Measurements from ENCODE around the gene BNC2. TPM values are rescaled to one million over a fixed set of nuclear protein-coding genes. Genes with fewer than 3 reads are reported as not detected.

BNC2 gene
- total RNA-seq, 1 experiment from 2014 or later, result 43.6 TPM

GRCh38 chr9:16485160-16485559 lies 385.3 kb downstream of the BNC2 start:
- peaks cover 7% of the 10 kb centered on the region; the same call in 1 of the 2 replicates for H3K4me1 ChIP-seq (ENCODE audit: insufficient read depth, low read length)
- DNase-seq, result no peak

More at GRCh38 chr9:16485160-16485559, 385.3 kb downstream of the BNC2 start:
- H2BK20ac ChIP-seq (ENCODE audit: low read depth, low read length, poor library complexity, severe bottlenecking), result peak overlapping the region; percentile 75
- no peak overlapping the region for H2BK15ac ChIP-seq (ENCODE audit: low read depth, low read length)
- no peak overlapping the region for H4K91ac ChIP-seq (ENCODE audit: insufficient read length, low read depth, low read length)
- H3K18ac ChIP-seq (ENCODE audit: insufficient read length, low read depth, low read length), result peak overlapping the region; percentile 54
- H3K9me3 Mint-ChIP-seq, result peaks cover 0 to 2% of the 10 kb centered on the region in 2 experiments; a peak in 1 of 5 replicates
- no peak overlapping the region for H3K4me2 ChIP-seq (ENCODE audit: insufficient read depth, insufficient read length, low read length)
- no peak overlapping the region for H3K27ac ChIP-seq (ENCODE audit: insufficient read length, low read depth, low read length)
- H3K36me3 Mint-ChIP-seq (ENCODE audit: insufficient read depth in 1 of 3, low read depth in 3 of 3), result peaks cover 5 to 10% (median 8%) of the 10 kb centered on the region in 3 experiments; a peak in 6 of 7 replicates
- H2AFZ ChIP-seq (ENCODE audit: low read length), result no peak overlapping the region
- peak overlapping the region in 2 of 3 experiments; percentile 4 to 92; a peak in 4 of 7 replicates for H3K27ac Mint-ChIP-seq
- peaks cover 51 to 59% of the 10 kb centered on the region in 2 experiments for H3K4me1 Mint-ChIP-seq
- no peak overlapping the region for H3K4ac ChIP-seq (ENCODE audit: low read depth, low read length)
- TF ChIP-seq CTCF (conservative IDR thresholded peaks at IDR 0.05), result no peak
- H2BK120ac ChIP-seq (ENCODE audit: low read depth, low read length, poor library complexity, severe bottlenecking), result no peak overlapping the region
- no peak overlapping the region for H3T11ph ChIP-seq (ENCODE audit: low read length)
- no peaks in the 10 kb centered on the region for H3K9me3 ChIP-seq (ENCODE audit: control insufficient read depth, low read depth, low read length)
- peaks cover 9% of the 10 kb centered on the region for H3K27me3 Mint-ChIP-seq (ENCODE audit: low read depth)
- no peak overlapping the region for H3K23ac ChIP-seq (ENCODE audit: insufficient read length, low read depth, low read length)
- H4K8ac ChIP-seq (replicated peaks; ENCODE audit: insufficient read length, low read depth, low read length), result no peak overlapping the region
- H3K9ac ChIP-seq (ENCODE audit: extremely low read depth, insufficient read length, low read length), result no peak overlapping the region
- no peak overlapping the region for H4K5ac ChIP-seq (ENCODE audit: insufficient read length, low read depth, low read length)
- no peaks in the 10 kb centered on the region; the same call in 1 of the 2 replicates for H3K27me3 ChIP-seq (ENCODE audit: insufficient read depth, low read length)
- H3K56ac ChIP-seq (ENCODE audit: insufficient read length, low read depth, low read length), result no peak overlapping the region
- H4K20me1 ChIP-seq (ENCODE audit: control insufficient read depth, insufficient read depth, insufficient read length), result no peaks in the 10 kb centered on the region
- no peak overlapping the region for H2BK12ac ChIP-seq (ENCODE audit: insufficient read length, low read depth, low read length)
- no peaks in the 10 kb centered on the region for H3K79me1 ChIP-seq (ENCODE audit: insufficient read depth, low read depth, low read length, poor library complexity, severe bottlenecking)
- no peak overlapping the region for H2AK5ac ChIP-seq (ENCODE audit: insufficient read length, low read length)
- no CpG with 5 or more reads among the region's 3 CpGs for WGBS (ENCODE audit: extremely low coverage, insufficient read length, low lambda C conversion rate)
- no peak overlapping the region for H3K4me3 Mint-ChIP-seq
- no peak overlapping the region for H3K14ac ChIP-seq (ENCODE audit: insufficient read depth, low read length)
- no peaks in the 10 kb centered on the region for H3K79me2 ChIP-seq (ENCODE audit: insufficient read depth, low read length)
- no peak overlapping the region for H2BK5ac ChIP-seq (ENCODE audit: insufficient read length, low read length)
- H3K23me2 ChIP-seq (ENCODE audit: insufficient read length, low read depth, low read length, poor library complexity, severe bottlenecking), result no peaks in the 10 kb centered on the region

Measured in H9 (cell line).